Measurements from ENCODE around the gene WRNIP1. TPM values are rescaled to one million over a fixed set of nuclear protein-coding genes. Genes with fewer than 3 reads are reported as not detected.

WRNIP1 gene
- total RNA-seq, 1 experiment from 2014 or later: 36.3 TPM

- TF ChIP-seq, protein P1, sequence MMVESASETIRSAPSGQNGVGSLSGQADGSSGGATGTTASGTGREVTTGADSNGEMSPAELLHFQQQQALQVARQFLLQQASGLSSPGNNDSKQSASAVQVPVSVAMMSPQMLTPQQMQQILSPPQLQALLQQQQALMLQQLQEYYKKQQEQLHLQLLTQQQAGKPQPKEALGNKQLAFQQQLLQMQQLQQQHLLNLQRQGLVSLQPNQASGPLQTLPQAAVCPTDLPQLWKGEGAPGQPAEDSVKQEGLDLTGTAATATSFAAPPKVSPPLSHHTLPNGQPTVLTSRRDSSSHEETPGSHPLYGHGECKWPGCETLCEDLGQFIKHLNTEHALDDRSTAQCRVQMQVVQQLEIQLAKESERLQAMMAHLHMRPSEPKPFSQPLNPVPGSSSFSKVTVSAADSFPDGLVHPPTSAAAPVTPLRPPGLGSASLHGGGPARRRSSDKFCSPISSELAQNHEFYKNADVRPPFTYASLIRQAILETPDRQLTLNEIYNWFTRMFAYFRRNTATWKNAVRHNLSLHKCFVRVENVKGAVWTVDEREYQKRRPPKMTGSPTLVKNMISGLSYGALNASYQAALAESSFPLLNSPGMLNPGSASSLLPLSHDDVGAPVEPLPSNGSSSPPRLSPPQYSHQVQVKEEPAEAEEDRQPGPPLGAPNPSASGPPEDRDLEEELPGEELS (CRISPR knock-in tag; IDR thresholded peaks at IDR 0.05): no peak
- TF ChIP-seq ATF1 (CRISPR knock-in tag; IDR thresholded peaks at IDR 0.05) (no peak), NFYB (CRISPR knock-in tag; conservative IDR thresholded peaks at IDR 0.05; ENCODE audit: low read depth) (no peak), NR1H2 (CRISPR knock-in tag; IDR thresholded peaks at IDR 0.05) (no peak), ZNF512 (CRISPR knock-in tag; IDR thresholded peaks at IDR 0.05; ENCODE audit: borderline replicate concordance) (no peak), RORB (CRISPR knock-in tag; IDR thresholded peaks at IDR 0.05) (no peak), ZNF423 (CRISPR knock-in tag; IDR thresholded peaks at IDR 0.05) (no peak), MYBL2 (CRISPR knock-in tag; IDR thresholded peaks at IDR 0.05) (no peak), GABPB1 (CRISPR knock-in tag; IDR thresholded peaks at IDR 0.05) (no peak), JUN (CRISPR knock-in tag; IDR thresholded peaks at IDR 0.05) (no peak)
- TF ChIP-seq, protein P2, sequence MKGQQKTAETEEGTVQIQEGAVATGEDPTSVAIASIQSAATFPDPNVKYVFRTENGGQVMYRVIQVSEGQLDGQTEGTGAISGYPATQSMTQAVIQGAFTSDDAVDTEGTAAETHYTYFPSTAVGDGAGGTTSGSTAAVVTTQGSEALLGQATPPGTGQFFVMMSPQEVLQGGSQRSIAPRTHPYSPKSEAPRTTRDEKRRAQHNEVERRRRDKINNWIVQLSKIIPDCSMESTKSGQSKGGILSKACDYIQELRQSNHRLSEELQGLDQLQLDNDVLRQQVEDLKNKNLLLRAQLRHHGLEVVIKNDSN (CRISPR knock-in tag; IDR thresholded peaks at IDR 0.05): no peak
- TF ChIP-seq, protein P3, sequence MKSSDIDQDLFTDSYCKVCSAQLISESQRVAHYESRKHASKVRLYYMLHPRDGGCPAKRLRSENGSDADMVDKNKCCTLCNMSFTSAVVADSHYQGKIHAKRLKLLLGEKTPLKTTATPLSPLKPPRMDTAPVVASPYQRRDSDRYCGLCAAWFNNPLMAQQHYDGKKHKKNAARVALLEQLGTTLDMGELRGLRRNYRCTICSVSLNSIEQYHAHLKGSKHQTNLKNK (CRISPR knock-in tag; IDR thresholded peaks at IDR 0.05): no peak
- no peaks in the 10 kb centered on the region for H3K9me3 Mint-ChIP-seq
- H3K27me3 Mint-ChIP-seq (ENCODE audit: low read depth): peaks cover 2% of the 10 kb centered on the region; the same call in 1 of the 2 replicates
- ChIA-PET POLR2A (no interaction called here), CTCF (interaction anchor here (0.9 kb wide), 1 partner anchor 19 kb away, joined by 3 read pairs; no protein-coding TSS in a partner anchor)
- no peak overlapping the region for H3K27ac Mint-ChIP-seq
- no peak for DNase-seq (ENCODE audit: low spot score)
- peaks cover 61% of the 10 kb centered on the region for H3K4me1 Mint-ChIP-seq
- no peak for ATAC-seq
- no peak overlapping the region for H3K4me3 Mint-ChIP-seq
- no peaks in the 10 kb centered on the region for H3K36me3 Mint-ChIP-seq
Measured at GRCh38 chr6:2730353-2731107, 34.7 kb upstream of the WRNIP1 start.

- peaks cover 2% of the 10 kb centered on the region; the same call in 1 of the 2 replicates for H3K27me3 Mint-ChIP-seq (ENCODE audit: low read depth)
- H3K36me3 Mint-ChIP-seq: no peaks in the 10 kb centered on the region
- ChIA-PET POLR2A (no interaction called here), CTCF (no interaction called here)
- H3K9me3 Mint-ChIP-seq: no peaks in the 10 kb centered on the region
- peaks cover 59% of the 10 kb centered on the region for H3K4me1 Mint-ChIP-seq
- ATAC-seq (peak; percentile 51), DNase-seq (ENCODE audit: low spot score) (peak; percentile 31)
- H3K4me3 Mint-ChIP-seq: no peak overlapping the region
- TF ChIP-seq NFE2L1 (CRISPR knock-in tag; IDR thresholded peaks at IDR 0.05) (no peak), GTF2I (CRISPR knock-in tag; conservative IDR thresholded peaks at IDR 0.05) (no peak), CREM (CRISPR knock-in tag; IDR thresholded peaks at IDR 0.05) (no peak), ZNF396 (CRISPR knock-in tag; IDR thresholded peaks at IDR 0.05; ENCODE audit: borderline replicate concordance) (no peak), USF2 (CRISPR knock-in tag; IDR thresholded peaks at IDR 0.05) (no peak), TCF7 (CRISPR knock-in tag; IDR thresholded peaks at IDR 0.05; ENCODE audit: low read depth) (no peak), NR1H2 (CRISPR knock-in tag; IDR thresholded peaks at IDR 0.05) (no peak), ZNF317 (CRISPR knock-in tag; IDR thresholded peaks at IDR 0.05; ENCODE audit: borderline replicate concordance, low read depth) (no peak), ZBTB21 (CRISPR knock-in tag; IDR thresholded peaks at IDR 0.05; ENCODE audit: borderline replicate concordance) (no peak), ZNF423 (CRISPR knock-in tag; IDR thresholded peaks at IDR 0.05) (no peak), CDX4 (CRISPR knock-in tag; IDR thresholded peaks at IDR 0.05; ENCODE audit: borderline replicate concordance) (no peak), ELF4 (CRISPR knock-in tag; IDR thresholded peaks at IDR 0.05; ENCODE audit: low read depth) (no peak), EMX1 (CRISPR knock-in tag; IDR thresholded peaks at IDR 0.05) (no peak), ZNF138 (CRISPR knock-in tag; conservative IDR thresholded peaks at IDR 0.05) (no peak), FOXK1 (CRISPR knock-in tag; IDR thresholded peaks at IDR 0.05) (no peak), ZNF232 (CRISPR knock-in tag; IDR thresholded peaks at IDR 0.05) (no peak), MXD4 (CRISPR knock-in tag; IDR thresholded peaks at IDR 0.05; ENCODE audit: borderline replicate concordance) (no peak)
- TF ChIP-seq, protein P4, sequence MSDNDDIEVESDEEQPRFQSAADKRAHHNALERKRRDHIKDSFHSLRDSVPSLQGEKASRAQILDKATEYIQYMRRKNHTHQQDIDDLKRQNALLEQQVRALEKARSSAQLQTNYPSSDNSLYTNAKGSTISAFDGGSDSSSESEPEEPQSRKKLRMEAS (CRISPR knock-in tag; IDR thresholded peaks at IDR 0.05): no peak
- H3K27ac Mint-ChIP-seq: no peak overlapping the region
Measured at GRCh38 chr6:2731281-2731909, 33.8 kb upstream of the WRNIP1 start.

All from WTC11 (cell line).